ENCODE results near the gene ESR1.
"Not testable (repeated sequence)": the region's sequence is repeated elsewhere in the genome, so short reads cannot be mapped to it uniquely, and the experiment has no call there.

The ESR1 gene

DNA sequence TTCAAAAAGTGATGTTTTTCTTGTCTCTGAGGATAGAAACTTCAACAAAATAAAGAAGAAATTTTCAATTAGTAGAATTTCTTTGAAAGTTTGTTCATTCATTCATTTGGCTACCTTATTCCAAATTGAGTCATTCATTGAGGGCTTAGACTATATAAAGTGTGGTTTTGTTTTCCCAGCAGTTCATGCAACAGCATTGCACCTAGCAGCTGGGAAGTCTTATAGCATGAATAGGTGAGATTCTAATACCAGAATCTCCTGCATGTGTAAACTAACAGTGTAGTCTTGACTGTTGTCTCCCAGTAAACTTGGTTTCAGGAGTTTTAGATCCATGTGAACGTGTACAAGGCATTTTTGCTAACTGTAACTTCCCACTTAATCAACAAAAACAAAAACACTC, 7.1 kb downstream of the ESR1 start:
- DNase-seq, result no peak

DNA sequence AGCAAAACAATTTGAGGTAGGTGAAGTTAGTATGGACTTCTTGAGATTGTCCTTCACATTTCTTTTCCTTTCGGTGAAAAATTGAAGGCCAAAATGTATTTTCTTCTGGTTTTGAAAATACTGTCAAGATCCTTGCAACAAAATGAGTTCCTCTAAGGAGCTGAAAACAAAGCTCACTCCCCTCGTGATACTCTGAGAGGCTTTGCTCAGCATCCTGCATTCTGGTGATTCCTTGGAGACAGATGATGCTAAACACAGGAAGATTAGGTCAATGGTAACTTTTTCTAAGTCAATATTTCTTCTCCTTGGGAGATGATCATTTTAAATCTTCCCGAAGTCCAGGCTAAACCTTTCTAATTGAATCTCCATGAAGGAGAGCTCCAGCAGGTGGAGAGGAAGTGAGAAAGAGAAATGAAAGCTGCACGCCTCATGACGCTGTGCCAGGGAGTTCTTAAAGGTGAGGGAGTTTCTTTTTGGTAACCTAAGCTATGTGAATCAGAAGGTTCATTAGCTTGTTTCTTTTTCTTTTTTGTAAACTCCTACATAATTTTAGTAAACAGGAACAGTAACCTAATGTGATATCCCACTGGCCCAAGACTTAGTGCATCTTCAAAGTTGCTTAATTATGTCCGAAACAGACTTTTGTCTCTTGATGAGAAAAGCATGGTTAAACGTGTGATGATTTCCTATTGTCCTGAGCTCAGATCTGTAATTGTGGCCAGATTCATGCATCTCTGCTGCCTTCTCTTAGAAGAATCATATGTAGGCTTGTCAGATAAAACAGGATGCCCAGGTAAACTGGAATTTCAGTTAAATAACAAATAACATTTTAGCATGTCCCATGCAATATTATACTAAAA, 15.0 kb downstream of the ESR1 start:
- DNase-seq, result no peak

DNA sequence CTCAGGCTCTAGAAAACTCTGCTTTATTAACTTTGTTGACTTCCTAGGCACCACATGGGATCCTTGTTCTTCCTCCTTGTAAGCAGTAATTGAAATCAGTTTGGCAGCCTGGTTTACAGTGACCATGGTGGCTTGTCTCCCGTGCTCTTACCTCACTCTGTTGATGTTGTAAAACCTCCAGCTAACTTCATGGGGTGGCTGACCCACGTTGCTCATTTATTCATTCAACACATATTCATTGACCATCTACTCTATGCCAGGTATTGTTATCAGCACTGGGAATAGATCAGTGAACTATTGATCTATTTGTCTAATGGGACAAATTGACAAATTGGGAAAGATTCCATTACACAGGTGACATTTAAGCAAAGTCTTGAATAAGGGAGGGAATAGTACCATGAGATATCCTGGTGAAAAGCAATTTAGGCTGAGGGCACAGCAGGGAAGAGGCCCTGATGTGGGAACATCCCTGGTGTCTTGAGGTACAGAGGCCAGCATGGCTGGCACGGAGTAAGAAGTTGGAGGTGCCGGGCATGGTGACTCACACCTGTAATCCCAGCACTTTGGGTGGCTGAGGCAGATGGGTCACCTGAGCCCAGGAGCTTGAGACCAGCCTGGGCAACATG, 19.1 kb downstream of the ESR1 start:
- no peak for DNase-seq

DNA sequence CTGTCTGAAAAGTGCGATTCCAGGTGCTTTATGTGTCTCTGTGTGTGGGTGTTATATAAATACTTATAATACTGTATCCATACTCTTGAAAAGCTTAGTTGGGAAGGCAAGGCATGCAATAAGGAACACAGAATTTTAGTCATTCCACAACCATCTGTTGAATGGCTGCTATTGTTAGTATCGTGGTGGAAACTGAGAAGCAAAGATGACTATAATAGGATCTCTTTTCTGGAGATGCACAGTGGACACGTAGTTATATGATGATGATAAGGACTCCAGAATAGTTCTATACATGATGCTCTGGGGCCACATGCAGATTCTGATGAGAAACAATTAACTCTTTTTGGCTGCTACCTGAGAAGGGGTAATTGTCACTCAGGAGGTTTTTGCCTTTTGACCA, 25.2 kb downstream of the ESR1 start:
- DNase-seq, result no peak

DNA sequence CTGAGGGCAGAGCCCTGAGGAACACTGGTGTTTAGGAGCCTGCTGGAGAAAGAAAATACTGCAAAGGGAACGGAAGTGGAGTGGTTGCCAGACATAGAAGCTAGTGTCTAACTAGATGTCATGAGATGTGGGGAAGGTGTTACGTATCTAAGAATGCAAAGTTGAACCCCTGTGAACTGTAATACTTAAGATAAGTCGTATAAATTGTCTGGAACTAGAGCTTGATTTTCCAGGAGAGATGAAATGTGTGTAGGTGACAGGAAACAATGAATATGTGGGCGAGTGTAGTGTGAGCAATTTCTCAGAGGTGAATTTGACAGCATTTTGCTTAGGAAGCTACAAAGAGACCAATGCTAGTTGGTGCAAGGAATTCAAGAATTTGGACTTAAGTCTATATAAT, 27.9 kb downstream of the ESR1 start:
- DNase-seq, result no peak

DNA sequence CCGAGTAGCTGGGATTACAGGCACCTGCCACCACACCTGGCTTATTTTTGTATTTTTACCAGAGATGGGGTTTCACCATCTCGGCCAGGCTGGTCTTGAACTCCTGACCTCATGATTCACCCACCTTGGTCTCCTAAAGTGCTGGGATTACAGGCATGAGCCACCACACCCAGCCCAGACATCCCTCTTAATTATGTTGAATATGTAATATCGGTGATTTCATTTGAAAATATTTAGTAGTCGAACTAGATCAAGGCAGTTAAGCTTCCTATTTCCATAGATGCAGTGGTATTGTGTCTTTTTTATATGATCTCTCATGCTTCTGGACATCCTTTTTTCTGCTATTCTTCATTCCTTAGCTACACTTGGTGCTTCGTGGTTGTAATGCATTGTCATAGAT, 29.7 kb downstream of the ESR1 start:
- DNase-seq, result no peak

DNA sequence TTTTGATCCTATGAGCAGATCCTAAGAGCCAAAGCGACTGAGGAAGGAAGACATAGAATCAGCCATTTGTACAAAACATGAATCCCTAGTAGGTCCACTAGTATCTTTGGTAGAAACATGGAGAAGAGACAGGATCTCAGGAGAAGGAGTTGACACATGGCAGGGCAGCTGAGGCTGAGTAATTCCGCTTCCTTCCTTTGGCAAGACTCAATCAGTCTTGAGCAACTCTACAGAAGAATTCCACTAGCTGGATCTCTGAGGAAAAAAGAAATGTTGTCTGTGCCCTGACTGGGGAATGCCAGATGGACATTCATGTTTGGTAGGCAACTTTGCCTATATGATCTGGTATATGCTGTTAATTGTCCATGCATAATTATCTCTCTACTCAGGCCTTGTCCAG, 35.3 kb downstream of the ESR1 start:
- no peak for DNase-seq

DNA sequence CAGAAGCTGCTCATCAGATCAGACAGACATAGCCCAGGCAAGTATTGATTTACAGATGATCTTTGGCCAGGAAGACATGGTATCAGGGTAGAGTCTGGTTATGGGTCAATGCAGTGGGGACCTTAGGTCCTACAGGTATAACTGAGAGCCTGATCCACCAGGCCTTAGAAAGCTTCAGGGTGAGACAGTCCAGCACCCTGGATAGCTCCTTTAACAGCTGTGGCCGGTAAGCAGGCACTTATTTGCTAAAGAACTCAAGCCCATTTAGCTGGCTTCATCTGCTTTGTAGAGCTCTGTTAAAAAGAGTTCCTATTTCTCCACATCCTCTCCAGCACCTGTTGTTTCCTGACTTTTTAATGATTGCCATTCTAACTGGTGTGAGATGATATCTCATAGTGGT, 39.6 kb downstream of the ESR1 start:
- DNase-seq, result no peak

DNA sequence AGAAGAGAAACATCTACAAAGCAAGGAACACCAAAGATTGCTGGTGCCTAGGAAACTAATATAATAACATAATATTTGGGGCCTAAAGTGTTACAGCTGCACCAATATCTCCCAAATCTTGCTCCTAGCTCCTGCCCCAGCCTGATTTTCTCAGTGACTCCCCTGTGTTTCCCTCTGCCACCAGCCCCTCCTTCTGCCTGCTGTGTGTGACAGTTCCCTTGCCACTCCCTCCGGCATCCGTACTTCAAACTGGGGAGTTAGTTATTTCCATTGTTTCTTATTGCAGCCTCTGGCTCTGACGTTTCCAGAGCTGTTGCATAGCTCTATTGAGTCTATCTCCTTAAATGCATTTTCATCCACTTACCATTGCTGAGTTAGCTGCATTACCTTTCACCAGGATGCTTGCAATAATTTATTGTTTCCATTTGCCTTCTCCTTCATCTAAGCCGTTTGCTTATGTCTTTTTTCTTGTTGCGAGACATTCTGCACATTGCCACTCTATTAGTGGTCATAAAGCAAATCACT, 43.1 kb downstream of the ESR1 start:
- no peak for DNase-seq

DNA sequence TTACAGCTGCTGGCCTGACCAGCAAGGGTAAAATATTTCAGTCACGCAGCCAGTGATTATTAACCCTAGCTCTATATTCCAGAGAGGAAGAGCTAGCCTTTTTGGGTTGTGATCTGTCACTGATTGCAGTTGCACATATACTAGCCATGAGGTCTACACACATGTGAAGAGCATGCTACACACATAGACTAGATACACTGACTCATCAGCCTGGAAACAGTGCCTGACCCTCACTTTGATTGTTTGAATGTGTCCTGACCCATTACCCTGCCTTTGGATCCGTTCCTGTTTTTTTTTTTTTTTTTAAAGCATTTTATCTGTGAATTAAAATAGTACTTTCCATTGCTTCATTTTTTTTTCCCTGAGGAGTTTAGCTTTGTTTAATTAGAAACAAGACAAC, 50.8 kb downstream of the ESR1 start:
- DNase-seq, result no peak

DNA sequence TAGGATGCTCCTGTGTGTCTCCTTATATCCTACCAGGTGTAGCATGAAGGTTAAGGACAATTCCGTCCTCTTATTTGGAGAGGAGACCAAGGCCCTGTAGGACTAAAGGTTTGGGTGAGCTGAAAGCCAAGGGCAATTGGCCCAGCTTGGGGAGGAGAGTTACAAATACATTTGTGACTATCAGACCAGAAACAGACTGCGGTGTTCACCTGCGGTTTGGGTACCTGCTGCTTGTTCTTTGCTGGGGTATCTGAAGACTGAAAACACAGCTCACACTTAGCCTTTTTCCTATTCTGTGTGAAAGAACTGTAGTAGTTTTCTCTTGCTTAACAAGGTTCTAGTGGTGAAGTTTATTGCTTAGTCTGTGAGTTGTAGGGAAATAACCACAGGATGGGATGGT, 55.0 kb downstream of the ESR1 start:
- no peak for DNase-seq

DNA sequence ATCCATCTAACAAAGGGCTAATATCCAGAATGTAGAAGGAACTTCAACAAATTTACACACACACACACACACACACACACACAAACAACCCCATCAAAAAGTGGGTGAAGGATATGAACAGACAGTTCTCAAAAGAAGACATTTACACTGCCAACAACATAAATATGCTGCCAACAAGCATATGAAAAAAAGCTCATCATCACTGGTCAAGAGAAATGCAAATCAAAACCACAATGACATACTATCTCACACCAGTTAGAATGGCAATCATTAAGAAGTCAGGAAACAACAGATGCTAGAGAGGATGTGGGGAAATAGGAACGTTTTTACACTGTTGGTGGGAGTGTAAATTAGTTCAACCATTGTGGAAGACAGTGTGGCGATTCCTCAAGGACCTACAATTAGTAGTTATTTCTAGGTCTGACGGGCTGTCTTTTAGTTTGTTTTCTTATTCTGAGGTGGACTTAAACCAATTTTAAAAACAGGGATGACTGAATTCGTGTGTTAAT, 59.9 kb downstream of the ESR1 start:
- not testable (repeated sequence) for DNase-seq

DNA sequence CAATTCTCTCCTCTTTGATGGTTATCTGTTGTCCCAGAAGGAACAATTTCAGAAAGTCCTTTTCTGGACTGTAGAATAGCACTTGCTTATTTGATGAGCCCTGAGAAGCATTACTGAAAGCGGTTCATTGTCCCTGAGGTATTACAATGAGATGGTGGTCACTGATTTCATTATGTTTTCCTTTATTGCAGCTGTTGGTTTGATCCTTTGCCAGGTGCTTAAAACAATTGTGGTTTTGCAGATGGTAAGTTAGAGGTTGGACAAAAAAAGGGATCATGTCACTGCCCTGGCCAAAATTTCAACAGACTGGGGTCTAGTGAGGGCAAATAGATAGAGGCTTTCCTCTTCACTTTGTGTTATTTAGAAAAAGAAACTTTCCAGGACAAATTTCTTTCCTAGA, 61.9 kb downstream of the ESR1 start:
- no peak for DNase-seq

DNA sequence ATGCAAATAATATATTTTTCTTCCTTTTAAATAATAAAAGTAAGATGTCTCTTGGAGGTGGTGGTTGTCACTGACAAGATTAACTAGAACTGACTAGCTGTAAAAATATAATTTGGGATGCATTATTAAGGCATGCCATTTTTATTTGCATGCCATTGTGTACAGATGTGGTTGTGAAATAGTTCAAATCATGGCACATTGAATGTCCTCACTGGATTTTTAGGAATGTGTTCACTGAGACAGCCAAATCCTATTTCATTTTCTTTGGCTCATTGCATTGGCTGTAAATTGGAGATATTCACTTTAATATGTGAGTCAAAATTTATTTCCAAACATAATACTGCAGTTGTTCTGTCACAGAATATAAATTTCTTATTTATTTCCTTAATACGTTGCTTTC, 62.3 kb downstream of the ESR1 start:
- DNase-seq, result no peak

DNA sequence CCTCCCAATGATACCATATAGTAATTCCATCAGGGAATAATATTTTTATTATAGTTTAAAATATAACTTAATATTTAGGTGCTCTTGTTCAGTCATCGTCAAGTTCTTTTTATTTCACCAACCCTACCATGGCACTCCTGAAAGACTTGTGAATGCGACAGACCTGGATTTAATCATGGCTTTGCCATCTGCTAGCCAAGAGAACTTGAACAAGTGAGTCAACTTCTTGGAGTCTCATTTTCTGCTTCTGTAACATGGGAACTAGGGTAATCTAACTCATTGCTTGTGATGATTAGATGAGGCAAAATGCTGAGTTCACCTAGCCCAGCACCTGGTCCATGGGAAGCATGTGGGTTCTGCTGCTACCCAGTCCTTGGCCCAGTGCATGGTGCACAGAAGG, 62.9 kb downstream of the ESR1 start:
- no peak for DNase-seq

DNA sequence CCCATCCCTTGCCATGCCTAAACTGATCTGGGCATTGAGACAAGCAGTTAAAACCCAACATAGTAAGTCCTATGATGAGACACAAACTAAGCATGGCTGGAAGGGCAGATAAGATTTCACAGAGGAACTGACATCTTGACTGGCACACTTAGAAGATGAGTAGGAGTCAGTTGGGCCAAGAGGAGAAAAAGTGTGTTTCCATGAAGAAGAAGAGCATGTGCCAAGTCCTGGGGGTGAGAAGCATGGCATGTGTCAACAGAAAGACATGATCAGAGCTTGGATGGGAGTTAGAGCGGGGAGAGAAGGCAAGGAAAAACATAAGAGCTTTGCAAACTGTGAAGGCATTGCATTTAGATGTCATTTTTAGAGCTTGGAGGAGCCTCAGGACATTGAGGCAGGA, 68.0 kb downstream of the ESR1 start:
- DNase-seq, result no peak

DNA sequence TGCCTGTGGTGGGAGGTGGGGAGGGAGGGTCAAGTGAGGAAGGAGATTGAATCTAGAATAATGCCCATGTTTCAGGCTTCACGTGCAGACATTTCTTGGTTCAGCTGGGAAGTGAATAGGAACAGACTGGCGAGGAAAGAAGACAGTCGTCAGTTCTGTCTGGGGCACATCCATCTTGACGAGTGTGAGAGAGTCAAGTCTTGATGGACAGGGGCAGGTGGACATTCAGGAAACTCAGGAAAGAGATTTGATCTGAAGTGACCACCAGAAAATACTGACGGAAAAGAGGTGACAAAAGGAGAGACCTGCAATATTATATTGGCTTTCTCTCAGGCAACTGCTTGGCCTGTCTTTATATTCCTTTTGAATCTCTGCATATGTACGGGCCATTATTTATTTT, 68.6 kb downstream of the ESR1 start:
- DNase-seq, result no peak

DNA sequence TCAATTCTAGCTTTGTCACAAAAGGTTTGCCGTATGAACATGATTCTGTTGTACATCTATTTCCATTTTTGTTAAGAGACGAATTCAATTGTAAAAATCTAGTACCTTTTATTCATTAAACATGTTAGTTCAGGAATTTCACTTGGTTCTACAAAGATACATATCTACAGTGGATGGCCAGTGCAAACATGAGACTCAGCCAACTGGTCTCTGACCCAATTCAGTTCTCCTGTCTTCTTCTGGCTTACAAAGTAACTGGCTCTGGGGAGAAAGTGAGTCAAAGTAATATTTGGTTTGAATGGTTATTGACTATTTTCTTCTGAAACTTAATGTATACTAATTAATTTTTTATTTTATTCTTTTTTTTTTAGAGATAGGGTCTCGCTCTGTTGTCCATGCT, 70.0 kb downstream of the ESR1 start:
- DNase-seq, result no peak

DNA sequence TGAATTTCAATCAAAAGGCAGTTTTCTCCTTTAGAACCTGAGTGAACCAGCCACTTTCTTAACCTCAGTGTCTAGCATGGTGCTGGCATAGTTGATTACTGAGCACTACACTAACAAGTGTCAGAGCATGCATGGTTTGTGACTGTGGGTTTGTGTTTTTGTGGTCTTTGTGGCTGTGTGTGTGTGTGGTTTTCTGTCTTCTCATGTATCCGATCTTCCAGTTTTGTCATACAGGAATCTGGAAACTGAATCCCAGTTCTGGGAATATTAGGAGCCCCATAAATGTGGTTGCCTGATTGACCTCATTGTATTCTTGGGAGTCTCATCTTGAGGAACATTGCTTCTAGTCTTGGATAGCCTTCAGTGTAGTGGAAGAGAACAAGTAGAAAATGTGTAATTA, 73.7 kb downstream of the ESR1 start:
- DNase-seq, result no peak

DNA sequence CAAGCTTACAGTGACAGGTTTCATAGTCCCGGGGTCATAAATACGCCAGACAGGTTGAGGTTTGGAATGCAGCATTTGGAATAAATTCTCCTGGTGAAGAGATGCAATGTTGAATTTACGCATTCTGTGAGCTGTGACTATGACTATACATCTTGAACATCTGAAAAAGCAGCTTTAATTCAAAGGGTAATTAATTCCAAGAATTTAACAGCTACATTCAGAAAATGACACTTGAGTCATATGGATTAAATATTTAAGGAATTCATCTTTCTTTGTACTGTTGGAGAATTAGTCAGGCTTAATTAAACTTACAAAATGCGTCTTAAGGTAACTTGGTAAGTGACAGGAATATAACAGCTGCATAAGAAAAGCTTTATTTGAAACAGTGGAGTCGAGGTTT, 74.7 kb downstream of the ESR1 start:
- no peak for DNase-seq

DNA sequence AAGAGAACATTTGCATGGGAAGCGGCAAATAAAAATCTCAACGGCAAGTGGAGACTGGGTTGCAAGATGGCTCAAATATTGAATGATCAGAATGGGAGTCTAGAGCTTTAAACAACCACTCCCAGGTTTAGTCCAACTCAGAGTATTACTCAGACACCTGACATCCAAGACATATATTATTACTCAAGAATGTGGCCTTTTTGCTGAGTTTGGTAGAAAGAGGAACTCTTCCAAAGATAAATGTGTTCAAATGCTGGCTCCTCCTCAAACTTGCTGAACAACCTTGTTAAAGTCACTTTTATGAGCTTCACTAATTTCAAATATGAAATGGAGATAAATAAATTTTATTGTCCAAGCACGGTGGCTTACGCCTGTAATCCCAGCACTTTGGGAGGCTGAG, 77.8 kb downstream of the ESR1 start:
- DNase-seq, result no peak

DNA sequence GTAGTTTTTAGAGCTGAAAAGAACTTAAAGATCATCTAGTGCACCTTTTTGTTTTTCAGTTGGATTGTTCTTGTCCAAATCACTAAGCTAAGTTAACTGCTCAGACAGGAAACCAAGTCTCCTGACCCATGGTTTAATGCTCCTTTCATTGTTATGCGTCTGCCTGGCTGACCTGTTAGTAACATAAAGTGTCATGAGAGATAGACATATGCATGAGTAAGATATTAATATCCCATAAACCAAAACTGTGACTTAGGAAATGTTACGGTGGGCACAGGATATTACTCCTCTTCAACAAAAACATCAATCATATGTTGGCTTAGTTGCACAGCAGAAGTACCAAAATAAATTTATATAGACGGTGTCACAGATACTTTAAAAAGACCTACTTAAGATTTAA, 84.0 kb downstream of the ESR1 start:
- DNase-seq, result no peak

DNA sequence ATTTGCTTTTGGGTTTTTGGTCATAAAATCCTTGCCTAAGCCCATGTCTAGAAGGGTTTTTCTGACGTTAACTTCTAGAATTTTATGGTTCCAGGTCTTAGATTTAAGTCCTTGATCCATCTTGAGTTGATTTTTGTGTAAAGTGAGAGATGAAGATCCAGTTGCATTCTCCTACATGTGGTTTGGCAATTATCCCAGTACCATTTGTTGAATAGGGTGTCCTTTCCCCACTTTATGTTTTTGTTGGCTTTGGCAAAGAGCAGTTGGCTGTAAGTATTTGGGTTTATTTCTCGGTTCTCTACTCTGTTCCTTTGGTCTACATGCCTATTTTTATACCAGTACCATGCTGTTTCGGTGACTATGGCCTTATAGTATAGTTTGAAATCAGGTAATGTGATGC, 86.9 kb downstream of the ESR1 start:
- not testable (repeated sequence) for DNase-seq

DNA sequence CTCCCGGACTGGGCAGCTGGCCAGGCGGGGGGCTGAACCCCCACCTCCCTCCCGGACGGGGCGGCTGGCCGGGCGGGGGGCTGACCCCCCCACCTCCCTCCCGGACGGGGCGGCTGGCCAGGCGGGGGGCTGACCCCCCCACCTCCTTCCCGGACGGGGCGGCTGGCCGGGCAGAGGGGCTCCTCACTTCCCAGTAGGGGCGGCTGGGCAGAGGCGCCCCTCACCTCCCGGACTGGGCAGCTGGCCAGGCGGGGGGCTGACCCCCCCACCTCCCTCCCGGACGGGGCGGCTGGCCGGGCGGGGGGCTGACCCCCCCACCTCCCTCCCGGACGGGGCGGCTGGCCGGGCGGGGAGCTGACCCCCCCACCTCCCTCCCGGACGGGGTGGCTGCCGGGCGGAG, 91.7 kb downstream of the ESR1 start:
- not testable (repeated sequence) for DNase-seq

All from DMS 273 treated with DMSO at 0.1 percent for 48 hours (cell line).